RPMI7951 (cell line): Measurements from ENCODE around the gene INSC. TPM values are rescaled to one million over a fixed set of nuclear protein-coding genes. Genes with fewer than 3 reads are reported as not detected.

ENCODE experiments used
- DNase-seq: peaks from one replicate; pipeline ENCODE4 v3.0.0-alpha.2; 2012; ENCODE audit warnings: low read depth
- total RNA-seq: library from RNA; depleted of rRNA; stranded (reverse); fragments of >200 nt; shearing (Covaris generic); gene quantifications from 2 replicates; pipeline ENCODE4 v1.2.3, GENCODE V29; 2014

The INSC gene
- total RNA-seq, 1 experiment from 2014 or later: not detected

- DNase-seq: no peak
These were observed 6.1 kb upstream of the INSC start for GRCh38 chr11:15108592-15109130.

GRCh38 chr11:15109602-15110001 lies 5.1 kb upstream of the INSC start:
- no peak for DNase-seq

GRCh38 chr11:15111215-15111614 lies 3.5 kb upstream of the INSC start:
- DNase-seq: no peak

GRCh38 chr11:15112131-15112541 lies 2.6 kb upstream of the INSC start:
- no peak for DNase-seq

GRCh38 chr11:15113381-15113780 lies 1.3 kb upstream of the INSC start:
- no peak for DNase-seq

- no peak for DNase-seq
These were observed 963 bp downstream of the INSC start for GRCh38 chr11:15115686-15116085.

- peak; percentile 27 for DNase-seq
These were observed 3.0 kb downstream of the INSC start for GRCh38 chr11:15117751-15118150.

GRCh38 chr11:15118431-15118830 lies 3.7 kb downstream of the INSC start:
- no peak for DNase-seq

- DNase-seq: no peak
These were observed 4.6 kb downstream of the INSC start for GRCh38 chr11:15119352-15119751.

- DNase-seq: no peak
These were observed 5.1 kb downstream of the INSC start for GRCh38 chr11:15119826-15120225.

- DNase-seq: peak; percentile 8
These were observed 9.1 kb downstream of the INSC start for GRCh38 chr11:15123849-15124248.

- DNase-seq: no peak
These were observed 9.8 kb downstream of the INSC start for GRCh38 chr11:15124528-15124927.

GRCh38 chr11:15127341-15127740 lies 12.6 kb downstream of the INSC start:
- no peak for DNase-seq

- no peak for DNase-seq
These were observed 13.9 kb downstream of the INSC start for GRCh38 chr11:15128621-15129020.

GRCh38 chr11:15136166-15136565 lies 21.4 kb downstream of the INSC start:
- DNase-seq: no peak

- no peak for DNase-seq
These were observed 24.5 kb downstream of the INSC start for GRCh38 chr11:15139096-15139770.

- DNase-seq: no peak
These were observed 25.4 kb downstream of the INSC start for GRCh38 chr11:15139958-15140659.

GRCh38 chr11:15141381-15141780 lies 26.7 kb downstream of the INSC start:
- no peak for DNase-seq

- no peak for DNase-seq
These were observed 28.1 kb downstream of the INSC start for GRCh38 chr11:15142838-15143237.

- no peak for DNase-seq
These were observed 29.1 kb downstream of the INSC start for GRCh38 chr11:15143855-15144254.

GRCh38 chr11:15144347-15144746 lies 29.6 kb downstream of the INSC start:
- DNase-seq: no peak

GRCh38 chr11:15145151-15145550 lies 30.4 kb downstream of the INSC start:
- no peak for DNase-seq

GRCh38 chr11:15145615-15146014 lies 30.9 kb downstream of the INSC start:
- no peak for DNase-seq
